GM12865 (cell line): Measurements from ENCODE around the gene IL17RD.

Experiments
- DNase-seq: peaks from one replicate; pipeline ENCODE4 v3.0.0; 2010; ENCODE audit warnings: low read depth
- H3K4me3 ChIP-seq: 2 replicates; pipeline ENCODE4 v1.5.1; 2011; ENCODE audit warnings: mild to moderate bottlenecking, low read depth, low read length, control low read depth
- TF ChIP-seq, protein P1 (sequence below): IDR thresholded peaks from 2 replicates; pipeline ENCODE4 v1.5.1; 2011; ENCODE audit warnings: low read length, control low read depth, low read depth, inconsistent platforms; ENCODE audit not compliant: insufficient read depth; ENCODE audit errors: missing control alignments

Gene IL17RD

DNA sequence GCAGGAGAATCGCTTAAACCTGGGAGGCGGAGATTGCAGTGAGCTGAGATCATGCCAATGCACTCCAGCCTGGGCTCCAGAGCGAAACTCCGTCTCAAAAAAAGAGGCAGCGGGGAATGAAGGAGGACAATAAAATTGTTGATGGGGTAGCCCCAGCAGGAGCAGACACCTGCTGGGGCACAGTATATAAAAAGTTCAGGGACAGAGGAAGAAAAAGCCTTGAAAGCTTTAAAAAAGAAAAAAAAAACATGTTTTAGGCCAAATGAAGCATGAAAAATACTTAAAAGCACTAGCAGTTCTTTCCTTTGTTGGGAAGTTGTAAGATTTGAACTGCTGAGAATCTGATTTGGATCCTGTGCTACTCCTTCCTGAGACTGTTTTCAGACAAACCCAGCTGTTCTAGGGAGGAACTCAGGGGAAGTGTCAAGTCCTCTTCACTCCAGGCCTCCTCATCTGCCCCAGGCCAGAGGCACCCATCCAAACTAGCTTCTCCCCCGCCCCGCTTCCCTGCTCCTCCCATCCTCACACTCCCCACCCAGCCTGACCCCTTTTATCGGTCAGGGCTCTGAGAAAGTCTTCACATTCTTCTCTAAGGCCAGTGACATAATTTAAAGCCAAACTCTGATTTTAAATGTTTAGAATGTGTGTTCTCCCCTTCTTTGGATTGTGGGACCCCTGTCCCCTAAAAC is 4.9 kb downstream of the IL17RD start:
- no peak overlapping the region for H3K4me3 ChIP-seq
- TF ChIP-seq, protein P1, sequence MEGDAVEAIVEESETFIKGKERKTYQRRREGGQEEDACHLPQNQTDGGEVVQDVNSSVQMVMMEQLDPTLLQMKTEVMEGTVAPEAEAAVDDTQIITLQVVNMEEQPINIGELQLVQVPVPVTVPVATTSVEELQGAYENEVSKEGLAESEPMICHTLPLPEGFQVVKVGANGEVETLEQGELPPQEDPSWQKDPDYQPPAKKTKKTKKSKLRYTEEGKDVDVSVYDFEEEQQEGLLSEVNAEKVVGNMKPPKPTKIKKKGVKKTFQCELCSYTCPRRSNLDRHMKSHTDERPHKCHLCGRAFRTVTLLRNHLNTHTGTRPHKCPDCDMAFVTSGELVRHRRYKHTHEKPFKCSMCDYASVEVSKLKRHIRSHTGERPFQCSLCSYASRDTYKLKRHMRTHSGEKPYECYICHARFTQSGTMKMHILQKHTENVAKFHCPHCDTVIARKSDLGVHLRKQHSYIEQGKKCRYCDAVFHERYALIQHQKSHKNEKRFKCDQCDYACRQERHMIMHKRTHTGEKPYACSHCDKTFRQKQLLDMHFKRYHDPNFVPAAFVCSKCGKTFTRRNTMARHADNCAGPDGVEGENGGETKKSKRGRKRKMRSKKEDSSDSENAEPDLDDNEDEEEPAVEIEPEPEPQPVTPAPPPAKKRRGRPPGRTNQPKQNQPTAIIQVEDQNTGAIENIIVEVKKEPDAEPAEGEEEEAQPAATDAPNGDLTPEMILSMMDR = no peak
- DNase-seq = no peak

DNA sequence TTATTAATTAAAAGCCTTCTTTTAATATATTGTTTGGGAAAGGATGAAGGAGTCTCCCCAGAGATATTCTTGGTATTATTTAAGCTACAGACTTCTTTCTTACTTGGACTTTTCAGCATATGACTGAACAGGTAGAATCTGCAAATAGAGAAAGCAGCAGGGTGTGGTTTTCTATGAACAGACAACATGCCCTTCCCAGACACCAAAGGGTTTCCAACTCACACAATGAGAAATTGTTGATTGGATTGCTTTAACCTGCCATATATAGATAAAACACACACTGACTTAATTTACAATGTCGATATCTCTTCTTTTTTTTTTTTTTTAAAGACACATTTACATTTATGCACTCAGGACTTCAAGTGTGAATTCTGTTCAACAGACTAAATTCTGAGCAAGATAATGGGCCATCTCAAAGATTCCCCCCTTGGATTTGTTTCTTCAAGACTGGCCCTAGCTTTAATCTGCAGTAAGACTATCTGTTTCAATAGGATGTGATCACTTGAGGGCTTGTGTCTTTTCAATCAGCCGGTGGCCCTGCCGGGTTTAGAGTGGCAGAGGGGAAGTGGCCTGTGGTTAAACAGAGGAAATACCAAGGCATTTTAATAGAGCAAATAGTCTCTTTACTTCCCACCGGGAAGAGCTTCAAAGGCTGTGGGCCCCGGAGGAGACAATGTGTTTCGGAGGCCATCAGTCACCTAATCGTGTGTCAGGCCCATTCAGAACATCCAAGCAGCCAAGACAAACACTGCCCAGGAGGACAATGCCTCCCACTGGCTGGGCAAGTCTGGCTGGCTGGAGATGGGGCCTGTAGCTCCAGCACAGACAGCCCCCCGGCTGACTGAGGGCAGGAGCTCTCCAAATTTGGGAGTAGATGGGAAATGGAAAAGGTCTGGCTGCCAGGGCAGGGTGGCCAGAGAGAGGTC is 6.1 kb downstream of the IL17RD start:
- DNase-seq = peak; percentile 25
- TF ChIP-seq, protein P1 = no peak
- no peak overlapping the region for H3K4me3 ChIP-seq

DNA sequence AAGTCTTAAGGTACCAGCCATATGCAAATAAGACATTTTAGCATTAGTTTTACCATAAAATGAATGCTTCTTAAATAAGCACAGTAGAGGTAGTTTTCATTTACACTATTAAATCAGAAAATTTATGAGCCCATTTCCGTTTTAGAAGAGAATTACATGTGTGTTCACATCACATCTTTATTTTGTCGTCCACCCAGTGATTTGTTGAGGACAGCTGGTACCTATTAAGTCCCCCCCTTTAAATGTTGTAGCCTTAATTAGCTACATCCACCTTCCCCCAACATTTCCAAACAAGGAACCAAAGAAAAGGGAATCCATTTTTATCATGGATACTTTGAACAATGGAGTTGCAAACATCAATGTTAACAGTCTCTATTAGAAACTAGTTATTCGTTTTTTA is 6.8 kb downstream of the IL17RD start:
- no peak for DNase-seq
- TF ChIP-seq, protein P1 = no peak
- no peak overlapping the region for H3K4me3 ChIP-seq

DNA sequence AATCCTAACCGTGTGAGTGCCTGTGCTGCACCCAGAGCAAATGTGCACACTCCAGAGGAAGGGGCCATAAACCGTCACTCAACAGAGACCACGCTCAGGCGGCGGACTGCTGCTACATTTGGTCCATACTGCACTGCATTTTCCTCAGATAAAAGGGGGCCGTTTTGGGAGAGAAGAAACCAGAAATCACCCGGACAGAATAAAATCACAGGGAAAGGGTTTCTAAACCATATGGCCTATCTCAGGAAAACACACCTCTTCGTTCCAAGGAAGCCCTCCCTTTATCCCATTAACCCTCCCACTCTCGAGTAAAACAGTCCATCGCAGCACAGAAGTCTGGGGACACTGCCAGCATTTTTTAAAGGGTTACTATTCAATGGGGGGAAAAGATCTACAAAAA is 7.6 kb downstream of the IL17RD start:
- DNase-seq = no peak
- TF ChIP-seq, protein P1 = no peak
- no peak overlapping the region for H3K4me3 ChIP-seq

DNA sequence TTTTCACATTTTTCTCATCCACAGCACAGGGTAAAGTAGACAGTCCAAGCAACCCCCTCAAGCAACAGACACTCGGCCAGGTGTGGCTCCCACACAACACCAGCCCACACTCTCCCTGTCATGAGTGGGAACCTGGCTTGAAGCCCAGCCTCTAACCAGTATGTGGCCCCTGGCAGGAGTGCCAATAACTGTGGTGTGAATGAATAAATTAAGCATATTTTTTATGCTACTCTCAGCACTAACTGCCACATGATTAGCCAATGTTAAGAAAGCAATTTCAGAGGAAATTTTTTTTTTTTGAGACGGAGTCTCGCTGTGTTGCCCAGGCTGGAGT is 9.9 kb downstream of the IL17RD start:
- DNase-seq = no peak
- TF ChIP-seq, protein P1 = no peak
- no peak overlapping the region for H3K4me3 ChIP-seq

DNA sequence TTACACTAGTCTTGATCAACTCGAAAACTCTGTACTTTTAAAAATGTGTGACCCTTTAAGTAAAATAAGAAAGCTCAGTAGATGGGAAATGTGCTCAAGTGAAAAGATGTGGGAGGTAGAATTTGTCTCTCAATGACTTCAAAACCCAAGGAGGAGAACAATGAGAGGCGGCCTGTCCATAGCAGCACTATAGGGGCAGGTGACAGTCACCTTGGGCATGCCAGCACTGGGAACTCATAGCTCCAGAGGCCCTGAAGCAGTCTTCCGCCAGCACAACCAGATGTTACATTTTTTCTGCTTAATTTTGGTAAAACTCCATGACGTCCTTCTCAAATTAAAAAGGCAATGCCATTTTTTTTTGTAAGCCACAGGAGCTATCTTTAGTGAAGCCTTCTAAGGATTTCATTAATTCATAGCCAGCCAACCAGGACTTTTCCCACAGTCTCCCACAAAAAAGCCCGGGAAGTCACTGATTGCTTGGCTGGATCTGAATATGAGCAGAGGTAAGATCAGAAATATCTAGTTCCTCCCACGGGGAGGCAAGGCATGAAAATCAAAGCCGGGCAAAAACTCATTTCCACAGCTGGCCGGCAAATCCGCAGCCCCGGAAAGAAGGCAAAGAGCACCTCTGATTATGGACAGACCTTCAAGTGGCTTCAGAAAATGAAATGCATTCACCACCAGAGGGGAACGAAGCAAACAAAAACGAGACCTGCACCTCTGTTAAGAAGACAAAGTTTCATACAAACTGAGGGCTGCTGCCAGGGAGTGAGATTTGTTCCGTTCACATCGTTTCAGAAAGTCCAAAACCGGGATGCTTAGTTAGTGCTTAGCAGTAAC is 10.5 kb downstream of the IL17RD start:
- DNase-seq = no peak
- TF ChIP-seq, protein P1 = no peak
- no peak overlapping the region for H3K4me3 ChIP-seq
